LNCAP (cell line): ENCODE results near the gene WIZ.

ENCODE experiments used
- CTCF ChIP-seq: fragments of 450-650 bp; IDR thresholded peaks from 2 replicates; pipeline ENCODE4 v1.5.1; 2017; ENCODE audit warnings: mild to moderate bottlenecking

Gene WIZ

DNA sequence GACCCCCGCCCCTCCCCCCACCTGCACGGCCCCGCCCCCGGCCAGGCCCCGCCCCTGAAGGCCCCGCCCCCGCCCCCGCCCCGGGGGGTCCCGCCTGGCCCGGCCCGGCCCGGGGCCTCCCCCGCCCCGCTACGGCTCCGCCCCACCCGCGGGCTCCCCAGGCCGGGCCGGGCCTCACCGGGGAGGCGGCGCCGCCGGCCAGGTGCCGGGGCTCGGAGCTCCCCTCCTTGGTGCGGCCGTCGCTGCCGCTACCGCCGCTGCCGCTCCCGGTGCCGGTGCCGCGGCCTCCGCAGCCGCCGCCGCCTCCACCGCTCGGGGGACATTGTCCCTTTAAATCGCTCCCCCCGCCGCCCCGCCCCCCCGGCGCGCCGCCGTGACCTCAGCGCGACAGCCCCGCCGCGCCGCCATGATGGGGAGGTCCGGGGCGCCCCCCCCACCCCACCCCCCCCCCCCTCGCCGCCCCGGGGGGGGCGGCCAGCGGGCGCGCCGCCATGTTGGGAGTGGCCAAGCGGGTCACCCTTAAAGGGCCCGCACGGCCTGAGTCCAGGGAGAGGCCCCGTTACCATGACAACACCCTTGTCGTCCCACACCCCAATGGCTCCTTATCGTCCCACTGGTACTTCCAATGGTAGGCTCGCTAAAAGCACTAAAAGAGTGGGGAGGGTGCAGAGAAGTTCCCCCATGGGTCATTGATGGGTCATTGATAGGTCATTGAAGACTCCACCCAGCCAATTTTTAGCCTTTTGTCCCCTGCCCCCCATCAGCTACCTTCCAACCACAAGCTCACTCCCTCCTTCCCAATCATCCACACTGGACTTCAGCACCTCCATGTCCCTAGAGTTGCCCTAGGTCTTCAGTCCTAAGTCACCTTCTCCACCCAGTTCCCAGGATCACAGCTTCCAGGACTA, at the start of gene WIZ:
Gene WIZ, minus strand, starts transcription at position 337 of the 908 bp plus-strand sequence. CDS start 1,649 bp downstream, outside the sequence.
- no peak for TF ChIP-seq CTCF

DNA sequence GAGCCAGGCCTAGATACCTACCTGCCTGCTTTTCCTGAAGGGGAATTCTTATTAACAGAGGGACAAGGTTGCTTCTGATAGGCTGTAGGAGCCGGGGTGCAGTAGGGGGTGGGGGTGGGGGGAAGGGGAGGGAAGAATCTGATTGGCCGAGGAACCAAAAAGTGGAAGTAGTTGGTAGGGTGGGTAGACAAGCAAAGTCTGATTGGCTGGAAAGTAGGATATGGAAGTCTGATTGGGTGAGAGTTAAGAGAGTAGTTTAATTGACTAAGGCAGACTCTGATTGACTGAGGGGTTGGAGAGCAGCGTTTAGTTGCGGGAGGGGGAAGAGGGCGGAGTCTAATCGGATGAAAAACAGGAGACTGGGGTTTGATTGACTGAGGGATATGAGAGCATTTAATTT, 49.2 kb upstream of the WIZ start:
- TF ChIP-seq CTCF = no peak

- TF ChIP-seq CTCF = no peak
Measured at GRCh38 chr19:15498156-15498858, 48.6 kb upstream of the WIZ start.

GRCh38 chr19:15495151-15495550, 45.4 kb upstream of the WIZ start:
- TF ChIP-seq CTCF = no peak

DNA sequence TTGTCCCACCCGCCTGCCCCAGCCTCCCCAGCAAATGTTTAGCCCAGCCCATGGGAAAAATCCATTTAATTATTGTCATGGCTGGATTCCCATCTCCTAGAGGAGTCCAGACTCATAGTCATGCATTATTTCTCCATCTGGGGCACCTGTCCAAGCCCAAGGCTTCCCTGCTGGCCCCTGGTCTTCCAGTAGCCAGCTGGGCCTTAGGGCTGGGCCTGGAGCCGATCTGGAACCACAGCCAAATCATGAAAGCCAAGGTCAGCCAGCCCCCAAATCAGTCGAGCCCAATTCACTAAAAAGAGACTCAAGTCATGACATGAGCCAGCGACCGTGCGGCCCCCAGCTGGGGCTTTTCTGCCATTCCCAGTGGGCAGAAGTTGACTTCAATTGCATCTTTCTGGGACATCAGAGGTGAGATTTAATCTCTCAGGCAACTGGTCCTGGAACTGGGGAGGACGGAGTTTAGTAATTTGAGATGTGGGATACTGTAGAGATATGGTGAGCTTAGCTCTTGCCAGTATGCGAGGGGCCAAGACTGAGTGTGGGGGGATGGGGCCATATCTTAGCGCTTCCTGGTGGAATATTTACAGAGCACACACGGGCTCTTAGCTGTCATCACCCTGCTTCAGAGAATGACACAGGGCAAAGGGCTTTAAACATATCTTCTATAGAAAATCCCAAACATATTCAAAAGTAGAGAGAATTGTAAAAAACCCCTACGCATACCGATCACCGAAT, 38.9 kb upstream of the WIZ start:
- no peak for TF ChIP-seq CTCF

DNA sequence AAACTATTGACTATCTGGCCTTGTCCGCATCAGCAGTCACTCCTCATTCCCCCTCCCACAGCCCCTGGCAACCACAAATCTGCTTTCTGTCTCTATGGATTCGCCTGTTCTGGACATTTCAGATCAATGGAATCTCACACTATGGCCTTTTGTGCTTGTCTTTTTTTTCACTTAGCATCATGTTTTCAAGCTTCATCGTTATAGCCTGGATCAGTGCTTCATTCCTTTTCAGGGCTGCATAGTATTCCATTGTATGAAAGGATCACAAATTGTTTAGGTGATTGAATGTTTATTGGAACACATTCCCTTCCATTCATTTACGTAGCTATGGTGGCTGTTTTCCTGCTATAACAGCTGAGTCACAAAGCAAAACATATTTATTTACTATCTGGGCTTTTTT, 37.3 kb upstream of the WIZ start:
- TF ChIP-seq CTCF = no peak
